H1 (cell line): ENCODE results near the gene SLC9A5. TPM values are rescaled to one million over a fixed set of nuclear protein-coding genes. Genes with fewer than 3 reads are reported as not detected.

Experiments used
- CTCF ChIA-PET: fragments of 300-600 bp; sonication (Branson Sonifier 250); formaldehyde crosslinking; loops from one replicate; lab custom pipeline; 2021; ENCODE audit not compliant: partially characterized antibody; lab: Charles Lee
- POLR2A ChIA-PET: fragments of 300-600 bp; sonication (Branson Sonifier 250); formaldehyde crosslinking; loops from one replicate; lab custom pipeline; 2021; ENCODE audit warnings: inconsistent platforms; ENCODE audit not compliant: partially characterized antibody; lab: Charles Lee
- DNase-seq, 2 experiments: peaks; one replicate each; pipeline versions ENCODE4 v3.0.0 to v3.0.0-alpha.2; 2010 to 2022; ENCODE audit warnings: low spot score in 2 of 2, low read depth in 1 of 2, mixed read lengths in 1 of 2
- FAIRE-seq: peaks from 2 replicates; lab custom pipeline; 2011; peaks lifted over from hg19 to GRCh38; lab: Jason Lieb, UNC
- H2AFZ ChIP-seq: 2 replicates; pipeline ENCODE4 v1.8.1; 2012; ENCODE audit warnings: low read length, inconsistent platforms
- H2AK5ac ChIP-seq: 2 replicates; pipeline ENCODE4 v1.6.1; 2013; ENCODE audit warnings: low read depth, low read length
- H2BK120ac ChIP-seq: replicated peaks from 2 replicates; pipeline ENCODE3; 2013; ENCODE audit warnings: low read depth, low read length, inconsistent platforms
- H2BK12ac ChIP-seq: 2 replicates; pipeline ENCODE4 v1.6.1; 2013; ENCODE audit warnings: low read depth, low read length
- H2BK15ac ChIP-seq: 2 replicates; pipeline ENCODE4 v1.6.1; 2013; ENCODE audit warnings: low read length
- H2BK20ac ChIP-seq: 2 replicates; pipeline ENCODE4 v1.6.1; 2013; ENCODE audit warnings: low read length
- H2BK5ac ChIP-seq: 2 replicates; pipeline ENCODE4 v1.6.1; 2013; ENCODE audit warnings: low read depth, low read length
- H3K14ac ChIP-seq: 2 replicates; pipeline ENCODE4 v1.6.1; 2013; ENCODE audit warnings: inconsistent platforms; ENCODE audit not compliant: insufficient read length
- H3K18ac ChIP-seq: 2 replicates; pipeline ENCODE4 v1.6.1; 2013; ENCODE audit warnings: low read length; ENCODE audit errors: extremely low read depth
- H3K23ac ChIP-seq: 2 replicates; pipeline ENCODE4 v1.6.1; 2013; ENCODE audit warnings: inconsistent platforms; ENCODE audit not compliant: insufficient read length
- H3K23me2 ChIP-seq: 2 replicates; pipeline ENCODE4 v1.6.1; 2013; ENCODE audit warnings: low read depth, low read length
- H3K27ac ChIP-seq: 2 replicates; pipeline ENCODE4 v1.6.1; 2011; ENCODE audit warnings: low read depth, low read length, inconsistent platforms
- H3K27me3 ChIP-seq, 4 experiments: replicated peaks in 1 of 4; 1 replicate in 1 of 4; 2 replicates in 3 of 4; pipeline versions ENCODE4 v1.6.1 to v1.8.1; 2011 to 2013; ENCODE audit warnings: low read length in 3 of 4, mild to moderate bottlenecking in 3 of 4, inconsistent platforms in 2 of 4, mixed read lengths in 2 of 4, moderate library complexity in 1 of 4; ENCODE audit not compliant: control insufficient read depth in 3 of 4, insufficient read depth in 3 of 4; ENCODE audit errors: extremely low read depth in 1 of 4
- H3K36me3 ChIP-seq, 4 experiments: 2 replicates each; pipeline versions ENCODE4 v1.6.1 to v1.8.1; 2011 to 2013; ENCODE audit warnings: mild to moderate bottlenecking in 4 of 4, low read length in 3 of 4, moderate library complexity in 2 of 4, control low read depth in 1 of 4, inconsistent platforms in 1 of 4; ENCODE audit not compliant: insufficient read depth in 4 of 4, control insufficient read depth in 2 of 4
- H3K4ac ChIP-seq: replicated peaks from 2 replicates; pipeline ENCODE3; 2013; ENCODE audit warnings: low read length, low read depth, mixed read lengths, inconsistent platforms; ENCODE audit not compliant: insufficient read length
- H3K4me1 ChIP-seq, 4 experiments: replicated peaks in 1 of 4; 1 replicate in 1 of 4; 2 replicates in 3 of 4; pipeline versions ENCODE4 v1.6.1 to v1.8.1; 2011 to 2013; ENCODE audit warnings: low read length in 3 of 4, inconsistent platforms in 2 of 4, mixed read lengths in 1 of 4; ENCODE audit not compliant: insufficient read depth in 4 of 4, control insufficient read depth in 3 of 4
- H3K4me2 ChIP-seq, 2 experiments: 2 replicates each; pipeline versions ENCODE4 v1.6.1 to v1.8.1; 2011 to 2013; ENCODE audit warnings: low read depth in 2 of 2, low read length in 2 of 2, control low read depth in 1 of 2, inconsistent platforms in 1 of 2, mild to moderate bottlenecking in 1 of 2; ENCODE audit not compliant: insufficient read depth in 1 of 2
- H3K4me3 ChIP-seq, 4 experiments: fragments of 200-600, 300-600 bp in 1 of 4; sonication (generic), shearing (Covaris generic), sonication (Bioruptor Twin) in 1 of 4; 2 replicates each; pipeline versions ENCODE4 v1.5.1 to v1.8.1; 2011 to 2016; ENCODE audit warnings: low read length in 4 of 4, low read depth in 3 of 4, control low read depth in 2 of 4, inconsistent platforms in 2 of 4, mild to moderate bottlenecking in 2 of 4, mixed read lengths in 1 of 4, moderate library complexity in 1 of 4; ENCODE audit not compliant: insufficient read depth in 2 of 4; ENCODE audit errors: extremely low read depth in 1 of 4
- H3K56ac ChIP-seq: replicated peaks from 2 replicates; pipeline ENCODE3; 2013; ENCODE audit warnings: low read depth, mild to moderate bottlenecking, mixed read lengths, low read length, inconsistent platforms; ENCODE audit not compliant: insufficient read length
- H3K79me1 ChIP-seq: 2 replicates; pipeline ENCODE4 v1.6.1; 2013; ENCODE audit warnings: low read depth, low read length, control low read depth
- H3K79me2 ChIP-seq, 2 experiments: 2 replicates each; pipeline versions ENCODE4 v1.6.1 to v1.8.1; 2012 to 2013; ENCODE audit warnings: low read length in 2 of 2, mild to moderate bottlenecking in 2 of 2, inconsistent platforms in 1 of 2; ENCODE audit not compliant: insufficient read depth in 2 of 2, control insufficient read depth in 1 of 2
- H3K9ac ChIP-seq, 4 experiments: replicated peaks in 1 of 4; 1 replicate in 1 of 4; 2 replicates in 3 of 4; pipeline versions ENCODE4 v1.6.1 to v1.8.1; 2011 to 2013; ENCODE audit warnings: low read depth in 3 of 4, low read length in 3 of 4, control low read depth in 2 of 4, mild to moderate bottlenecking in 2 of 4, moderate library complexity in 2 of 4, inconsistent platforms in 1 of 4; ENCODE audit errors: extremely low read depth in 1 of 4
- H3K9me3 ChIP-seq, 2 experiments: 2 replicates each; pipeline versions ENCODE4 v1.6.1 to v1.8.1; 2012 to 2013; ENCODE audit warnings: mild to moderate bottlenecking in 2 of 2, moderate library complexity in 2 of 2, control low read depth in 1 of 2, inconsistent platforms in 1 of 2, low read depth in 1 of 2, low read length in 1 of 2, mixed read lengths in 1 of 2; ENCODE audit not compliant: insufficient read depth in 2 of 2
- H4K20me1 ChIP-seq, 2 experiments: replicated peaks in 1 of 2; 2 replicates each; pipeline versions ENCODE3 to v1.8.1; 2011 to 2013; ENCODE audit warnings: inconsistent platforms in 2 of 2, low read length in 2 of 2, mild to moderate bottlenecking in 1 of 2; ENCODE audit not compliant: insufficient read depth in 2 of 2, control insufficient read depth in 1 of 2
- H4K5ac ChIP-seq: 2 replicates; pipeline ENCODE4 v1.6.1; 2013; ENCODE audit warnings: low read length, low read depth, mixed read lengths, inconsistent platforms; ENCODE audit not compliant: insufficient read length
- H4K8ac ChIP-seq: 2 replicates; pipeline ENCODE4 v1.8.0; 2013; ENCODE audit warnings: mild to moderate bottlenecking, moderate library complexity, low read length, inconsistent platforms; ENCODE audit not compliant: insufficient read depth; ENCODE audit errors: extremely low read depth
- H4K91ac ChIP-seq: replicated peaks from 2 replicates; pipeline ENCODE3; 2013; ENCODE audit warnings: low read length, mixed read lengths, inconsistent platforms; ENCODE audit not compliant: insufficient read length
- BACH1 ChIP-seq: IDR thresholded peaks from 2 replicates; pipeline ENCODE4 v1.6.1; 2012; ENCODE audit warnings: low read length, improper control_type of control experiment
- BRCA1 ChIP-seq: IDR thresholded peaks from 2 replicates; pipeline ENCODE4 v1.6.1; 2012; ENCODE audit warnings: low read depth, low read length, improper control_type of control experiment
- CEBPB ChIP-seq: IDR thresholded peaks from 2 replicates; pipeline ENCODE4 v1.6.1; 2012; ENCODE audit warnings: low read depth, low read length
- KDM1A ChIP-seq: fragments of 200-600, 300-600 bp; sonication (generic); IDR thresholded peaks from 2 replicates; pipeline ENCODE4 v1.7.1; 2016; ENCODE audit warnings: mild to moderate bottlenecking, low read length, borderline replicate concordance
- KDM5A ChIP-seq: fragments of 200-600 bp; IDR thresholded peaks from 2 replicates; pipeline ENCODE4 v1.7.1; 2012; ENCODE audit warnings: mild to moderate bottlenecking, low read length, inconsistent platforms, mixed read lengths
- NRF1 ChIP-seq: IDR thresholded peaks from 2 replicates; pipeline ENCODE4 v1.6.1; 2011; ENCODE audit warnings: mild to moderate bottlenecking, low read depth, low read length, improper control_type of control experiment
- SP2 ChIP-seq: IDR thresholded peaks from 2 replicates; pipeline ENCODE4 v1.6.1; 2012; ENCODE audit warnings: mild to moderate bottlenecking, low read length, inconsistent platforms
- SP4 ChIP-seq: IDR thresholded peaks from 2 replicates; pipeline ENCODE4 v1.6.1; 2012; ENCODE audit warnings: low read length, inconsistent platforms
- SUZ12 ChIP-seq: fragments of 200-600 bp; sonication (generic); IDR thresholded peaks from 2 replicates; pipeline ENCODE4 v1.6.1; 2012; ENCODE audit warnings: mild to moderate bottlenecking, inconsistent platforms, low read length, moderate library complexity, mixed read lengths
- TAF1 ChIP-seq: IDR thresholded peaks from 2 replicates; pipeline ENCODE4 v1.6.1; 2011; ENCODE audit warnings: mild to moderate bottlenecking, low read depth, low read length
- WGBS, 2 experiments: shearing (Covaris generic) in 1 of 2; methylation state at CpG; one replicate each; pipeline versions ENCODE4 v1.1.6 to v1.1.7; 2013 to 2015; ENCODE audit warnings: low lambda C conversion rate in 2 of 2, mixed read lengths in 2 of 2, inconsistent platforms in 1 of 2, low coverage in 1 of 2, missing lambda C conversion rate in 1 of 2; ENCODE audit not compliant: insufficient replicate concordance in 2 of 2, insufficient coverage in 1 of 2, insufficient read length in 1 of 2; ENCODE audit errors: extremely low coverage in 1 of 2, missing lambda C conversion rate in 1 of 2; 5-methylcytosine and 5-hydroxymethylcytosine counted together
- polyA plus RNA-seq, 7 experiments: library from polyadenylated mRNA; depleted of rRNA in 3 of 7; stranded (reverse) in 5 of 7; unstranded in 2 of 7; fragments of >200 nt in 5 of 7; fragments of 200-250 nt in 2 of 7; gene quantifications; 1 replicate in 5 of 7; 2 replicates in 1 of 7; 4 replicates in 1 of 7; pipeline versions ENCODE4 v1.2.1 to v1.2.3, GENCODE V29; 2011 to 2013; ENCODE audit warnings: missing spikeins in 2 of 7, mixed read lengths in 2 of 7
- total RNA-seq: library from RNA; stranded (reverse); fragmentation: NEBNext Ultra II Directional; extraction: Animal tissue kit (Norgen Biotek cat#: 25700); gene quantifications from 2 replicates; pipeline ENCODE4 v1.2.1, GENCODE V29; 2021

The SLC9A5 gene
- total and polyA plus RNA-seq, 2 of the 8 experiments (the other 6 are each of a cell fraction or from before 2014, with no cell fraction given): 7.9 to 8.6 TPM

- 78% methylated on average over 3 of the region's 3 CpGs; no CpG with 5 or more reads in 1 of the 2 experiments for WGBS, 2 experiments
- Histone ChIP-seq H3K18ac (no peak overlapping the region), H2BK15ac (no peak overlapping the region), H3K23me2 (no peaks in the 10 kb centered on the region), H3K36me3 (no peaks in the 10 kb centered on the region), H4K20me1 (peaks cover 0 to 2% of the 10 kb centered on the region in 2 experiments), H2BK20ac (no peak overlapping the region), H3K79me1 (no peaks in the 10 kb centered on the region), H2AFZ (no peak overlapping the region), H3K79me2 (no peaks in the 10 kb centered on the region), H3K23ac (no peak overlapping the region), H3K4me1 (no peaks in the 10 kb centered on the region; a peak in 1 of 7 replicates), H3K9ac (no peak overlapping the region), H3K27me3 (no peaks in the 10 kb centered on the region; a peak in 1 of 7 replicates), H3K4ac (no peak overlapping the region), H4K8ac (peak overlapping the region; percentile 48; the same call in 1 of the 2 replicates), H3K14ac (no peak overlapping the region), H2BK5ac (no peak overlapping the region), H3K27ac (no peak overlapping the region), H2BK12ac (no peak overlapping the region), H3K4me3 (no peak overlapping the region), H4K91ac (no peak overlapping the region), H2BK120ac (no peak overlapping the region), H3K56ac (no peak overlapping the region), H2AK5ac (no peak overlapping the region), H4K5ac (no peak overlapping the region), H3K4me2 (no peak overlapping the region), H3K9me3 (no peaks in the 10 kb centered on the region)
- ChIA-PET POLR2A (interaction anchor here (2.8 kb wide), 1 partner anchor 14 kb away, joined by 12 read pairs; the partner anchor contains the start of gene SLC9A5), CTCF (interaction anchor here (1.2 to 14.4 kb wide), 6 partner anchors 15 to 130 kb away, joined by 3 to 217 read pairs (median 8); partner anchors contain the start of genes FHOD1, KCTD19, LRRC36 and PLEKHG4)
- TF ChIP-seq BRCA1: no peak
- TF ChIP-seq KDM1A: no peak
- TF ChIP-seq SP2: no peak
- no peak for TF ChIP-seq NRF1
- no peak for TF ChIP-seq SUZ12
- no peak for TF ChIP-seq BACH1
- no peak for TF ChIP-seq KDM5A
- TF ChIP-seq CEBPB: no peak
- TF ChIP-seq SP4: no peak
- no peak for TF ChIP-seq TAF1
- DNase-seq: no peak
- no peak for FAIRE-seq
Observed at GRCh38 chr16:67263201-67263600, 14.4 kb downstream of the SLC9A5 start.
